ENCODE results near the gene RAB33A. TPM values are rescaled to one million over a fixed set of nuclear protein-coding genes. Genes with fewer than 3 reads are reported as not detected.

RAB33A gene
- polyA plus RNA-seq (2011; rRNA removed): 3.6 TPM in 2 replicates
- polyA minus RNA-seq (2011; rRNA and poly(A)+ RNA removed): 2.4 and 3.2 TPM in 2 replicates

GRCh38 chrX:130171446-130172126 lies at the start of gene RAB33A:
Gene RAB33A (plus strand): TSS chrX:130171962. CDS start chrX:130172063, 101 bp downstream.
- CTCF ChIA-PET: no interaction called here
- no peak for DNase-seq (ENCODE audit: low read depth, low spot score)

GRCh38 chrX:130124577-130124976 lies 47.2 kb upstream of the RAB33A start:
- POLR2A ChIA-PET: no interaction called here
- no peak overlapping the region for H3K4me3 ChIP-seq (ENCODE audit: low read depth, low read length)
- H3K27ac ChIP-seq (ENCODE audit: low read depth, low read length): no peak overlapping the region
- CTCF ChIA-PET: no interaction called here
- H3K9me3 ChIP-seq (ENCODE audit: control insufficient read depth, insufficient read depth, low read length): no peaks in the 10 kb centered on the region
- H3K27me3 ChIP-seq (ENCODE audit: control insufficient read depth, insufficient read depth, low read length): no peaks in the 10 kb centered on the region
- no peak for TF ChIP-seq CTCF (IDR thresholded peaks at IDR 0.05; ENCODE audit: low read depth, low read length)
- DNase-seq (ENCODE audit: low read depth, low spot score): no peak

More at GRCh38 chrX:130171446-130172126, at the start of gene RAB33A:
- no peaks in the 10 kb centered on the region for H3K9me3 ChIP-seq (ENCODE audit: control insufficient read depth, insufficient read depth, low read length)
- no peaks in the 10 kb centered on the region for H3K27me3 ChIP-seq (ENCODE audit: control insufficient read depth, insufficient read depth, low read length)
- TF ChIP-seq CTCF (IDR thresholded peaks at IDR 0.05; ENCODE audit: low read depth, low read length): no peak
- POLR2A ChIA-PET: interaction anchor here (1.1 kb wide), 1 partner anchor 53 kb away, joined by 3 read pairs; no protein-coding TSS in a partner anchor
- H3K27ac ChIP-seq (ENCODE audit: low read depth, low read length): no peak within 1 kb of the TSS
- H3K4me3 ChIP-seq (ENCODE audit: low read depth, low read length): peak within 1 kb of the TSS; percentile 56

- no peak for DNase-seq (ENCODE audit: low read depth, low spot score)
- POLR2A ChIA-PET: no interaction called here
- Histone ChIP-seq H3K27ac (ENCODE audit: low read depth, low read length) (no peak overlapping the region), H3K4me3 (ENCODE audit: low read depth, low read length) (no peak overlapping the region), H3K9me3 (ENCODE audit: control insufficient read depth, insufficient read depth, low read length) (no peaks in the 10 kb centered on the region), H3K27me3 (ENCODE audit: control insufficient read depth, insufficient read depth, low read length) (no peaks in the 10 kb centered on the region)
- CTCF ChIA-PET: no interaction called here
- no peak for TF ChIP-seq CTCF (IDR thresholded peaks at IDR 0.05; ENCODE audit: low read depth, low read length)
Measured at GRCh38 chrX:130125091-130125874, 46.5 kb upstream of the RAB33A start.

GRCh38 chrX:130130990-130131389 lies 40.8 kb upstream of the RAB33A start:
- Histone ChIP-seq H3K27me3 (ENCODE audit: control insufficient read depth, insufficient read depth, low read length) (no peaks in the 10 kb centered on the region), H3K9me3 (ENCODE audit: control insufficient read depth, insufficient read depth, low read length) (no peaks in the 10 kb centered on the region), H3K4me3 (ENCODE audit: low read depth, low read length) (no peak overlapping the region), H3K27ac (ENCODE audit: low read depth, low read length) (no peak overlapping the region)
- no peak for TF ChIP-seq CTCF (IDR thresholded peaks at IDR 0.05; ENCODE audit: low read depth, low read length)
- CTCF ChIA-PET: no interaction called here
- no peak for DNase-seq (ENCODE audit: low read depth, low spot score)
- POLR2A ChIA-PET: no interaction called here

- Histone ChIP-seq H3K27me3 (ENCODE audit: control insufficient read depth, insufficient read depth, low read length) (no peaks in the 10 kb centered on the region), H3K9me3 (ENCODE audit: control insufficient read depth, insufficient read depth, low read length) (no peaks in the 10 kb centered on the region), H3K27ac (ENCODE audit: low read depth, low read length) (no peak overlapping the region), H3K4me3 (ENCODE audit: low read depth, low read length) (no peak overlapping the region)
- no peak for TF ChIP-seq CTCF (IDR thresholded peaks at IDR 0.05; ENCODE audit: low read depth, low read length)
- ChIA-PET POLR2A (no interaction called here), CTCF (no interaction called here)
- DNase-seq (ENCODE audit: low read depth, low spot score): no peak
Measured at GRCh38 chrX:130136496-130136895, 35.3 kb upstream of the RAB33A start.

Data from AG04450 (cell line).